Gastrocnemius medialis (tissue), 4 donors: Measurements from ENCODE around the gene NPHP1.

ENCODE experiments used
- POLR2A ChIP-seq, 2 donors: fragments of 450-650 bp; IDR thresholded peaks; one replicate each; pipeline ENCODE4 v1.6.1; 2017; ENCODE audit warnings: antibody characterized with exemption in 2 of 2, mild to moderate bottlenecking in 2 of 2, moderate library complexity in 2 of 2
- TF ChIP-seq, protein P1 (sequence below), 5 experiments: fragments of 450-650 bp in 3 of 5; fragments of 200-600 bp in 2 of 5; sonication (generic) in 2 of 5; IDR thresholded peaks in 4 of 5; conservative IDR thresholded peaks in 1 of 5; 1 replicate in 4 of 5; 2 replicates in 1 of 5; pipeline ENCODE4 v1.5.1; 2016 to 2019; ENCODE audit warnings: antibody characterized with exemption in 5 of 5, mild to moderate bottlenecking in 3 of 5, moderate library complexity in 3 of 5

DNA sequence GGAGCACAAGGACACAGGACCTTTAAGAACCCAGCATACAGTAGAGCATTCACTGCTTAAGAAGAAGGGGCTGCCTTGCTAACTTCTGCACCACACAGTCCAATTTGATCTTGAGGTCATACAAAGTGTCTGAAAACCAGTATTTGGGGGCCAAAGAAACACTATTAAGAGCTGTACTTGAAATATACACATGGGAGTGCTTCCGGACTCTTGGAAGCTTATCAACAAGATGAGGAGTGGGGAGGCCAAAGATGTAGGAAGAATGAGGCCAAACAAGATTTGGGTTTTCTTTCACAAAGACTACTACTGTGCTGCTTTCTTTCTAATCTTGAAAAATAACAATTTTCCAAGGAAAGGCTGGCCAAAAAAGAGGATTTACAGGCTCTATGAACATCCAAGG, 64.4 kb downstream of the NPHP1 start:
- TF ChIP-seq, protein P1, sequence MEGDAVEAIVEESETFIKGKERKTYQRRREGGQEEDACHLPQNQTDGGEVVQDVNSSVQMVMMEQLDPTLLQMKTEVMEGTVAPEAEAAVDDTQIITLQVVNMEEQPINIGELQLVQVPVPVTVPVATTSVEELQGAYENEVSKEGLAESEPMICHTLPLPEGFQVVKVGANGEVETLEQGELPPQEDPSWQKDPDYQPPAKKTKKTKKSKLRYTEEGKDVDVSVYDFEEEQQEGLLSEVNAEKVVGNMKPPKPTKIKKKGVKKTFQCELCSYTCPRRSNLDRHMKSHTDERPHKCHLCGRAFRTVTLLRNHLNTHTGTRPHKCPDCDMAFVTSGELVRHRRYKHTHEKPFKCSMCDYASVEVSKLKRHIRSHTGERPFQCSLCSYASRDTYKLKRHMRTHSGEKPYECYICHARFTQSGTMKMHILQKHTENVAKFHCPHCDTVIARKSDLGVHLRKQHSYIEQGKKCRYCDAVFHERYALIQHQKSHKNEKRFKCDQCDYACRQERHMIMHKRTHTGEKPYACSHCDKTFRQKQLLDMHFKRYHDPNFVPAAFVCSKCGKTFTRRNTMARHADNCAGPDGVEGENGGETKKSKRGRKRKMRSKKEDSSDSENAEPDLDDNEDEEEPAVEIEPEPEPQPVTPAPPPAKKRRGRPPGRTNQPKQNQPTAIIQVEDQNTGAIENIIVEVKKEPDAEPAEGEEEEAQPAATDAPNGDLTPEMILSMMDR (IDR thresholded peaks at IDR 0.05 in 4 of 5, conservative IDR thresholded peaks at IDR 0.05 in 1 of 5): no peak
- no peak for TF ChIP-seq POLR2A (IDR thresholded peaks at IDR 0.05)
